PFSK-1 (cell line): ENCODE data around the gene ACIN1.

Experiments
- FOXP2 ChIP-seq: optimal IDR thresholded peaks from 2 replicates; pipeline ENCODE3; 2011; ENCODE audit warnings: borderline replicate concordance, control low read depth, inconsistent platforms; ENCODE audit not compliant: insufficient read depth; ENCODE audit errors: extremely low read length, extremely low read depth
- POLR2AphosphoS5 ChIP-seq: IDR thresholded peaks from 2 replicates; pipeline ENCODE4 v1.6.1; 2012; ENCODE audit warnings: low read depth, mild to moderate bottlenecking, control low read depth, low read length, moderate library complexity
- SIN3A ChIP-seq: IDR thresholded peaks from 2 replicates; pipeline ENCODE4 v1.6.1; 2012; ENCODE audit warnings: mild to moderate bottlenecking, low read length, moderate library complexity, borderline replicate concordance; ENCODE audit not compliant: insufficient read depth
- TAF1 ChIP-seq: IDR thresholded peaks from 2 replicates; pipeline ENCODE4 v1.6.1; 2012; ENCODE audit warnings: low read length, control low read depth, borderline replicate concordance; ENCODE audit not compliant: insufficient read depth
- TF ChIP-seq, protein P1 (sequence below), 2 experiments: IDR thresholded peaks; 2 replicates each; pipeline versions ENCODE4 v1.6.1 to v1.8.0; 2011 to 2012; ENCODE audit warnings: low read depth in 2 of 2, low read length in 2 of 2, control low read depth in 1 of 2, inconsistent platforms in 1 of 2, mild to moderate bottlenecking in 1 of 2, moderate library complexity in 1 of 2; ENCODE audit not compliant: insufficient read depth in 1 of 2

The ACIN1 gene

DNA sequence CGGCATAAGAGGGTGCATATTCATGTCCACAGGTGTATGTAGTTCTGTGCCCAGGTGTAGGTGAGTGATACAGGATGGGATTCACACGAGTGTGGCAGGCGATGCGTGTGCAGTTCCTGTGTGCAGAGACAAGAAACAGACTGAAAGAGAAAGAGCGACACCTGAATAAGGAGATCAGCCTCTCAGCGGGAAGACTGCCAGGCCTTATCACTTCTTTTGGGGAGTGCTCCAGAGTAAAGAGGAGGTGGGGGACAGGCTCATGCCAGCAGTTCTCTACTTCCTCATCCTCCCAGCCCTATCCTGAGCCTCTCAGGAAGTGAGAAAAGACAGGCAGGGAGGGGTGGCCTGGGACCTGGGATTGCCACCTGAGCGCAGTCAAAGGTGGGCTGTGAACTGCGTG is 50.1 kb downstream of the ACIN1 start:
- TF ChIP-seq TAF1 = no peak
- no peak for TF ChIP-seq POLR2AphosphoS5
- TF ChIP-seq, protein P1, sequence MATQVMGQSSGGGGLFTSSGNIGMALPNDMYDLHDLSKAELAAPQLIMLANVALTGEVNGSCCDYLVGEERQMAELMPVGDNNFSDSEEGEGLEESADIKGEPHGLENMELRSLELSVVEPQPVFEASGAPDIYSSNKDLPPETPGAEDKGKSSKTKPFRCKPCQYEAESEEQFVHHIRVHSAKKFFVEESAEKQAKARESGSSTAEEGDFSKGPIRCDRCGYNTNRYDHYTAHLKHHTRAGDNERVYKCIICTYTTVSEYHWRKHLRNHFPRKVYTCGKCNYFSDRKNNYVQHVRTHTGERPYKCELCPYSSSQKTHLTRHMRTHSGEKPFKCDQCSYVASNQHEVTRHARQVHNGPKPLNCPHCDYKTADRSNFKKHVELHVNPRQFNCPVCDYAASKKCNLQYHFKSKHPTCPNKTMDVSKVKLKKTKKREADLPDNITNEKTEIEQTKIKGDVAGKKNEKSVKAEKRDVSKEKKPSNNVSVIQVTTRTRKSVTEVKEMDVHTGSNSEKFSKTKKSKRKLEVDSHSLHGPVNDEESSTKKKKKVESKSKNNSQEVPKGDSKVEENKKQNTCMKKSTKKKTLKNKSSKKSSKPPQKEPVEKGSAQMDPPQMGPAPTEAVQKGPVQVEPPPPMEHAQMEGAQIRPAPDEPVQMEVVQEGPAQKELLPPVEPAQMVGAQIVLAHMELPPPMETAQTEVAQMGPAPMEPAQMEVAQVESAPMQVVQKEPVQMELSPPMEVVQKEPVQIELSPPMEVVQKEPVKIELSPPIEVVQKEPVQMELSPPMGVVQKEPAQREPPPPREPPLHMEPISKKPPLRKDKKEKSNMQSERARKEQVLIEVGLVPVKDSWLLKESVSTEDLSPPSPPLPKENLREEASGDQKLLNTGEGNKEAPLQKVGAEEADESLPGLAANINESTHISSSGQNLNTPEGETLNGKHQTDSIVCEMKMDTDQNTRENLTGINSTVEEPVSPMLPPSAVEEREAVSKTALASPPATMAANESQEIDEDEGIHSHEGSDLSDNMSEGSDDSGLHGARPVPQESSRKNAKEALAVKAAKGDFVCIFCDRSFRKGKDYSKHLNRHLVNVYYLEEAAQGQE (IDR thresholded peaks at IDR 0.05; ENCODE audit: insufficient read depth in 1 of 2, low read depth in 2 of 2, low read length in 2 of 2) = no peak
- no peak for TF ChIP-seq SIN3A
- TF ChIP-seq FOXP2 = no peak

DNA sequence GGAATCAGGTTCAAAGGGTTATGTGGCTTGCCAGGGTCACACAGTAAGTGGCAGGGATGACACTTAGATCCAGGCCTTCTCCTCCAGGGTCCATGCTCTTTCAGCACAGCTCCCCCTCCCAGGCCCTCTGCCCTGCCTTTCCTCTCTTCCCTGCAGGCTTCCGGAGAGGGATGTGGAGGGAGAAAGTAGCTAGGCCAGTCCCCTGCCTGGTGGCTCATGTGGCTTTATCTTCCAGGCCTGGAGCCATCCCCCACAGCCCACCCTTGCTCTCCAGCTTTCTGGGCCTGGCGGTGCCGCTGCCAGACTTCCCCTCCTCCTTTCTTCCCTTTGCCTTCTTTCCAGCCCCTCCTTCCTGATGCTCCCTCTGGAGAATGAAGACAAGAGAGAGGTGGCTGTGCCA is 51.2 kb downstream of the ACIN1 start:
- TF ChIP-seq, protein P1 (IDR thresholded peaks at IDR 0.05; ENCODE audit: insufficient read depth in 1 of 2, low read depth in 2 of 2, low read length in 2 of 2) = no peak
- TF ChIP-seq SIN3A = no peak
- no peak for TF ChIP-seq POLR2AphosphoS5
- TF ChIP-seq FOXP2 = no peak
- TF ChIP-seq TAF1 = no peak

- no peak for TF ChIP-seq TAF1
- no peak for TF ChIP-seq SIN3A
- TF ChIP-seq FOXP2 = no peak
- no peak for TF ChIP-seq POLR2AphosphoS5
- TF ChIP-seq, protein P1 (IDR thresholded peaks at IDR 0.05; ENCODE audit: insufficient read depth in 1 of 2, low read depth in 2 of 2, low read length in 2 of 2) = no peak
Observed at GRCh38 chr14:23043145-23043544, 51.8 kb downstream of the ACIN1 start.

DNA sequence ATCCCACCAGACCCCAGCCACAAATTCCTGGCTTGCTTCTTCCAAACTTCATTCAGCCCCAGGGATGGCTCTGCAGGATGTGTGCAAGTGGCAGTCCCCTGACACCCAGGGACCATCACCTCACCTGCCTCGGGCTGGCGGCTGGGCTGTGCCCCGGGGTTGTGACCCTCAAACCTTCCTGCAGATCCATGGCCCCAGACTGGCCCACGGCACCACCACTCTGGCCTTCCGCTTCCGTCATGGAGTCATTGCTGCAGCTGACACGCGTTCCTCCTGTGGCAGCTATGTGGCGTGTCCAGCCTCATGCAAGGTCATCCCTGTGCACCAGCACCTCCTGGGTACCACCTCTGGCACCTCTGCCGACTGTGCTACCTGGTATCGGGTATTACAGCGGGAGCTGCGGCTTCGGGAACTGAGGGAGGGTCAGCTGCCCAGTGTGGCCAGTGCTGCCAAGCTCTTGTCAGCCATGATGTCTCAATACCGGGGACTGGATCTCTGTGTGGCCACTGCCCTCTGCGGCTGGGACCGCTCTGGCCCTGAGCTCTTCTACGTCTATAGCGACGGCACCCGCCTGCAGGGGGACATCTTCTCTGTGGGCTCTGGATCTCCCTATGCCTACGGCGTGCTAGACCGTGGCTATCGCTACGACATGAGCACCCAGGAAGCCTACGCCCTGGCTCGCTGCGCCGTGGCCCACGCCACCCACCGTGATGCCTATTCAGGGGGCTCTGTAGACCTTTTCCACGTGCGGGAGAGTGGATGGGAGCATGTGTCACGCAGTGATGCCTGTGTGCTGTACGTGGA is 52.6 kb downstream of the ACIN1 start, which contains the start of gene PSMB11:
Gene PSMB11 (plus strand): TSS at position 51 of the 804 bp plus-strand sequence. CDS start 14 bp downstream, at position 65.
- no peak for TF ChIP-seq TAF1
- no peak for TF ChIP-seq POLR2AphosphoS5

DNA sequence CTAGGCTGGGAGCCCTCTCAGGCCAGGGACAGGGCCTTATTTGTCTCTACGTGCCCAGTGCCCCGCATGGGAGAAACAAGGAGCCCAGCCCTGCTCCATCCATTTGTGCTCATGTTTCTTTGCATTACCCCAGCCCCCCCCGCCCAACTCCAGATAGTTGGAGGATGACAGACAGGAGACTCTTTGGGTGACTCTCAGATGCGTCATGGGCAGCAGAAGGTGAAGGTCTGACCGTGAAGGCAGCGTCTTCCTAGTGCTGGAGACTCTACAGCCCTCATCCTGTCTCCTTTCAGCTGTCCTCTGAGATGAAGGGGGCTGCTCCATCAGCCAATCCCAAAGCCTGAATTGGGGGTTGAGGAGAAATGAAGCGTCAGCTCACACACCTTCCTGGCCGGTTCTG is 53.2 kb downstream of the ACIN1 start:
- no peak for TF ChIP-seq POLR2AphosphoS5
- TF ChIP-seq, protein P1 (IDR thresholded peaks at IDR 0.05; ENCODE audit: insufficient read depth in 1 of 2, low read depth in 2 of 2, low read length in 2 of 2) = no peak
